ENCODE results near the gene RTN4RL2.
A peak's percentile ranks its signal among the peaks of the same experiment; 100 is the strongest.
"Not testable (repeated sequence)": the region's sequence is repeated elsewhere in the genome, so short reads cannot be mapped to it uniquely, and the experiment has no call there.

The RTN4RL2 gene

GRCh38 chr11:57434640-57435546 lies 25.4 kb upstream of the RTN4RL2 start:
- no peak for DNase-seq

DNA sequence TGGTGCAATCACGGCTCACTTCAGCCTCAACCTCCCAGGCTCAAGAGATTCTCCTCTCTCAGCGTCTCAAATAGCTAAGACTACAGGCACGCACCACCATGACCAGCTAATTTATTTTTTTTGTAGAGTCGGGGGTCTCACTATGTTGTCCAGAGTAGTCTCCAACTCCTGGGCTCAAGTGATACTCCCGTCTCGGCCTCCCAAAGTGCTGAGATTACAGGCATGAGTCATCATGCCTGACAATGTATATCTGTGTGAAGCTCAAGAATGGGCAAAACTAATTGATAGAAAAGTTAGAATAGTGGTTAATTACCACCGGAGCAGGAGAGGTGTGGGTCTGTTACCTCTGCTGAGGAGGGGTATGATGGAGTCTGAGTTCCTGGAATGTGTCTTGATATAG lies 24.3 kb upstream of the RTN4RL2 start:
- no peak for DNase-seq

DNA sequence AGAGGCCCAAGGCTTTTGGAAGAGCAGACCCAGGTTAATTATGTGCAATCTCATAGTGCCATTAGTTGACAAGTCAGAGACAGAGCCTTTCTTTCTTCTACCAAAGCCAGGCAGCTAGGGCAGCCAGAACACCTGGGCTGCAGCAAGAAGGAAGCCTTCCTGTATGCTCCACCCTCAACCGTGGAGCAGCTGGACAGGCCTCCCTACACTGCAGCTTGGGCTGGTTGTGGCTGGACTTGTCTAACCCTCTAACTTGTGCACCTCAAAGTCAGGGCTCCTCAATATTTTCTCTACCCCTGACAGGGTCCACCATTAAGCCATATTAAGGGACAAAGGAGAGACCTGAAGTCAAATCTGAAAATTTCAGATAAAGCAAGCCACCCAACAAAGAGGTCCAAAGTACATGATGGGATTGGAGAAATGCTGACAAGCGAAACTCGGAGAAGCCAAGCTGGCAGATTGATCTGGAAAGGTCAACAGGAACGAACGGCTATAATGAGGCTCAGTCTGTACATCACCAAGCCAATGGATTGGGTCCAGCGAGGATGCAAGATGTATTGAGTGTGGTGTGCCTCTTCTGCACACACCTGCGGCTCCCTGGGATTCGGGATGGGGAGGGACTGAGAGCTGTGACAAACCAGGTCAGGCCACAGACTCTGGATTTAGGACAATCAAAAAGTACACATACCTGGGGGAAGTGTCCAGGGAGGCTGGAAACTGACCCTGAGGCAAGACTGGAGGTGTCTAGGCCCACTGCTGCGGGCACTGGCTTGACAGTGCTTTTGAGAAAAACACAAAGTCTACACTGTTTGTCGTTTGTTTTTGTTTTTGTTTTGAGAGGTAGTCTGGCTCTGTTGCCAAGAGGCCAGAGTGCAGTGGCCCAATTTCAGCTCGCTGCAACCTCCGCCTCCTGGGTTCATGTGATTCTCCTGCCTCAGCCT lies 21.7 kb upstream of the RTN4RL2 start:
- DNase-seq = no peak

- no peak for DNase-seq
These were observed 20.5 kb upstream of the RTN4RL2 start for GRCh38 chr11:57439786-57440185.

GRCh38 chr11:57440744-57441414 lies 19.4 kb upstream of the RTN4RL2 start:
- DNase-seq = no peak

DNA sequence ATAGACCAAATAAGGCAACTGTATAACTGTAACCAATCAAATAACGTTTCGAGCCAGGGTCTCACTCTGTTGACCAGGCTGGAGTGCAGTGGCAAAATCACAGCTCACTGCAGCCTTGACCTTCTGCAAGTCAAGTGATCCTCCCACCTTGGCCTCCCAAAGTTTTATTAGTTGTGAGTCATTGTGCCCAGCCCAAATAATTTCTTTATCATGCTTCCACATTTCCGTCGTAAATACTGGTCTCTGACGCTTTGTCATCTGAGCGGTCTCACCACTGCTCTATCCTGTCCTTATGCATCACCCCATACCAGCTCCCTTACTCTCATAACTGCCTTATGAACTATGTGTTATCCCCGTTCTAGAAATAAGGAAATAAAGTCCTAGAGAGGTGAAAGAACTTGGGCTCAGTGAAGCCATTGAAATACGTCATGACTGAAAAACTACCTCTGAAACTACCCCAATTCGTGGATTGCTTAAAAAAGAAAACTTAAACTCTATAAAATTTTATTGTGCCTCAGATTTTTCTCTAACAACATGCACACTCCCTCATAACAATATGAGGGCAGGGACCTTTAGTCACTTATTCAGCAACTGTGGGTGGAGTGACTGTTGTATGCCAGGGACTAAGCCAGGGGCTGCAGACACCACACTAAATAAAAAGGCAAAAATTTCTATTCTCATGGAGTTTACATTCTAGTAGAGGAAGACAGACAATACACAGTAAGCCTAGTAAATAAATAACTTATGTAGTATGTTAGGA lies 15.8 kb upstream of the RTN4RL2 start:
- DNase-seq = no peak

DNA sequence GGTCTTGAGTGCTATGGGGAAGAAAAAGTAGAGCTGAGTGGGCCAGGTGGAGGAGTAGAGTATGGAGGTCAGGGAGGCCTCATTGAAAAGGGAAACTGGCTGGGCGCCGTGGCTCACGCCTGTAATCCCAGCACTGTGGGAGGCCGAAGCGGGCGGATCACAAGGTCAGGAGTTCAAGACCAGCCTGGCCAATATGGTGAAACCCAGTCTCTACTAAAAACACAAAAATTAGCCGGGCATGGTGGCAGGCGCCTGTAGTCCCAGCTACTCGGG lies 15.3 kb upstream of the RTN4RL2 start:
- DNase-seq = not testable (repeated sequence)

GRCh38 chr11:57446055-57446454 lies 14.3 kb upstream of the RTN4RL2 start:
- DNase-seq = no peak

- no peak for DNase-seq
These were observed 6.7 kb upstream of the RTN4RL2 start for GRCh38 chr11:57453543-57454177.

GRCh38 chr11:57456960-57457642 lies 3.2 kb upstream of the RTN4RL2 start:
- DNase-seq = peak; percentile 12 to 85 (median 68)

- no peak for DNase-seq
These were observed 2.7 kb upstream of the RTN4RL2 start for GRCh38 chr11:57457643-57458023.

- no peak for DNase-seq
These were observed 2.3 kb upstream of the RTN4RL2 start for GRCh38 chr11:57458060-57458409.

- DNase-seq = peak in 4 of 14 donors; percentile 13 to 40 (median 25)
These were observed 1.7 kb upstream of the RTN4RL2 start for GRCh38 chr11:57458410-57459163.

- DNase-seq = no peak
These were observed 935 bp upstream of the RTN4RL2 start for GRCh38 chr11:57459164-57460021.

DNA sequence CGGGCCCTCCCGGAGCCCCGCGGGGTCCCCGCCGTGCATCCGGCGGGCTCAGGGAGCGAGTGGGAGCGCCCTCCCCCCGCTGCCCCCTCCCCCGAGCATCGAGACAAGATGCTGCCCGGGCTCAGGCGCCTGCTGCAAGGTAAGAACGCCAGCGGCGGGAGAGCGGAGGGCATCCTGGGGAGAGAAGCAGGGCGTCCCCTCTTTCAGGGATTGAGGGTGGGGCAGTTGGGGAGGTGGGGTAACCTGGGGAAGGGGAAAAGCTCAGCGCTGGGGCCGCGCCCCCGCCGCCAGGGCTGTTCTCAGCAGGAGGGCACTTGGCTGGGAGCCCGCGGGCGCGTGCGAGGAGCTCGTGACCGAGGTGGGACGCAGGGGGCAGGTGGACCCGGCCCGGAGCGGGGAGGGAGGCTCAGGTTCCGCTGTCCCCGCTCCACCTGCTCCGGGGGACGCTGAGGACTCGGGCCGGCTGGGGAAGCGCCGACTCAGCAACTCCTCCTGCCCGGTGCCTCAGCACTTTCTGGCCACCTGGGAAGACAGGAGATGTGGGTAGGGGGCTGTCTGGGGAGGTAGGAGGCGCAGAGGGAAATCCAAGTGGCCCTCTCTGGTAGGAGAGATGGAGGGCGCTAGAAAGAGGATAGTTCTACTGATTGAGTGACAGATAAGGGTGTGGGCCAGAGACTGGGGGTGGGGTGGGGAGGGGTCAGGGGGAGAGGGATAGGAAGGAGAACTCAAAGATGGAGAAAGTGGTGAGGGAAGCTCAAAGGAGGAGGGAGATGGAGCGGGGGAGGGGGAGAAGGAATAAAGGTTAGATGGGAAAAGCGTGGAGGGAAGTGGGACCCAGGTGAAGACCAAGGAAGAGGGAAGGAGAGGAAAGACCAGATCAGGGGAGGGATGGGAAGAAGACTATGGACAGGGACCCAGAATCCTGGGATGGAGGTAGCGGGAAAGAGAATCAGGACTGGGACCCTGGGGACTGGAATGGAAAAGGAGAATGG lies 726 bp downstream of the RTN4RL2 start:
- no peak for DNase-seq

- no peak for DNase-seq
These were observed 1.6 kb downstream of the RTN4RL2 start for GRCh38 chr11:57461841-57462489.

DNA sequence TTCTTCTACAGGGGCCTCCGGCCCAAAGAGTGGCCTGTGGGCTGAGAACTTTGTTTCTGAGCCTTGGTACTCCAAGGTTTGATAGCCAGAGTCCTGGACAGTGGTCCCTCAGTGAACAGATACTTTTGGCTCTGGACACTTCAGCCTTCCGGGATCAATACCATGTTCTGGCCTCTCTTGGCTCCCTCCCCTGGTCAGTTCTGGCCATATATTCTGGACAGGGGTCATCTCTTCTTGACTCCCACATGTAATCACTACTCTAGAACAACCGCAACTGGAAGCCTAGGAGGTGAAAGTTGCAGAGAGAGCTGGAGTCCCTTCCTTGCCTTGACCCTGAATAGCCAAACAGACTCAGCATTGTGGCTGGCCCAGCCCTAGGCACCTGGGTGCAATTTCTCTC lies 2.3 kb downstream of the RTN4RL2 start:
- no peak for DNase-seq

Data from C1 segment of cervical spinal cord (tissue), 14 donors.